HPDE6-E6E7 (cell line): ENCODE data around the gene ITGB3.

Source experiments
- DNase-seq: peaks from one replicate; pipeline ENCODE4 v3.0.0; 2011; ENCODE audit warnings: missing footprints; ENCODE audit errors: extremely low spot score

ITGB3 gene

GRCh38 chr17:47338026-47338425 lies 84.4 kb downstream of the ITGB3 start:
- no peak for DNase-seq

DNA sequence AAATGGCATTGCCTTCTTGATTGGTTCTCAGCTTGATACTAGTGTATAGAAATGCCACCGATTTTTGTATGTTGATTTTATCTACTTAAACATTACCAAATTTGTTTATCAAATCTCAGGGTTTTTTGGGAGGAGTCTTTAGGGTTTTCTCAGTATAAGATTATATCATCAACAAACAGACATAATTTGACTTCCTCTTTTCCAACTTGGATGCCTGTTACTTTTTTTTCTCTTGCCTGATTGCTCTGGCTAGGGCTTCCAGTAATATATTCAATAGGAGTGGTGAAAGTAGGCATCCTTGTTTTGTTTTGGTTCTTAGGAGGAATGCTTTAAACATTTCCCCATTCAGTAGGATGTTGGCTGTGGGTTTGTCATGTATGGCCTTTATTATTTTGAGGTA lies 99.2 kb downstream of the ITGB3 start:
- no peak for DNase-seq

GRCh38 chr17:47358652-47359051 lies 105.0 kb downstream of the ITGB3 start:
- no peak for DNase-seq
